Measurements from ENCODE around the gene IGF1.

- TF ChIP-seq POLR2AphosphoS5 (IDR thresholded peaks at IDR 0.05; ENCODE audit: borderline replicate concordance, low read depth, low read length) (peak; percentile 19; the same call in 1 of the 2 replicates), EZH2 (IDR thresholded peaks at IDR 0.05) (no peak)
Measured at GRCh38 chr12:102407776-102408486, 72.4 kb downstream of the IGF1 start.
